Measurements from ENCODE around the gene TELO2.

GRCh38 chr16:1486551-1487390 lies 6.4 kb upstream of the TELO2 start:
- TF ChIP-seq CTCF (IDR thresholded peaks at IDR 0.05) (no peak), POLR2A (IDR thresholded peaks at IDR 0.05) (no peak)

All from Peyer's patch (tissue), 4 donors.